ENCODE data around the gene DOK7.

- no peak for TF ChIP-seq CTCF (conservative IDR thresholded peaks at IDR 0.05)
- no peak for TF ChIP-seq ZFX (IDR thresholded peaks at IDR 0.05)
Measured at GRCh38 chr4:3529363-3529762, 66.3 kb downstream of the DOK7 start.

Data from C4-2B (cell line).